Glutamatergic neuron (in vitro differentiated cells): ENCODE results near the gene RAB30. TPM values are rescaled to one million over a fixed set of nuclear protein-coding genes. Genes with fewer than 3 reads are reported as not detected.
"Not testable (repeated sequence)": the region's sequence is repeated elsewhere in the genome, so short reads cannot be mapped to it uniquely, and the experiment has no call there.

Source experiments
- DNase-seq: peaks from one replicate; pipeline ENCODE4 v3.0.0; 2022
- H3K27ac Mint-ChIP-seq: one replicate; pipeline ENCODE4 v1.8.0; 2020; ENCODE audit warnings: mild to moderate bottlenecking, mixed read lengths, inconsistent platforms; ENCODE audit not compliant: unreplicated experiment
- H3K27me3 Mint-ChIP-seq: one replicate; pipeline ENCODE4 v1.8.0; 2020; ENCODE audit warnings: mild to moderate bottlenecking, moderate library complexity, mixed read lengths, inconsistent platforms; ENCODE audit not compliant: unreplicated experiment
- H3K36me3 Mint-ChIP-seq: one replicate; pipeline ENCODE4 v1.8.0; 2020; ENCODE audit warnings: mild to moderate bottlenecking, mixed read lengths, inconsistent platforms; ENCODE audit not compliant: unreplicated experiment
- H3K4me1 Mint-ChIP-seq: one replicate; pipeline ENCODE4 v1.8.0; 2020; ENCODE audit warnings: mild to moderate bottlenecking, low read depth, mixed read lengths, inconsistent platforms; ENCODE audit not compliant: unreplicated experiment
- H3K4me3 Mint-ChIP-seq: one replicate; pipeline ENCODE4 v1.8.0; 2020; ENCODE audit warnings: mild to moderate bottlenecking, mixed read lengths, inconsistent platforms; ENCODE audit not compliant: unreplicated experiment
- H3K9me3 Mint-ChIP-seq: one replicate; pipeline ENCODE4 v1.8.0; 2020; ENCODE audit warnings: mild to moderate bottlenecking, moderate library complexity, mixed read lengths, inconsistent platforms; ENCODE audit not compliant: unreplicated experiment
- total RNA-seq: library from RNA; stranded (reverse); fragmentation: NEBNext Ultra II Directional; extraction: Animal tissue kit (Norgen Biotek cat#: 25700); gene quantifications from one replicate; pipeline ENCODE4 v1.2.1, GENCODE V29; 2021; ENCODE audit not compliant: unreplicated experiment
- TF ChIP-seq, protein P1 (sequence below): fragments of 200-600 bp; sonication (generic); IDR thresholded peaks from one replicate; pipeline ENCODE4 v1.5.0; 2021; ENCODE audit not compliant: partially characterized antibody, unreplicated experiment

The RAB30 gene
- total RNA-seq, 1 donor from 2014 or later: 59.4 TPM

DNA sequence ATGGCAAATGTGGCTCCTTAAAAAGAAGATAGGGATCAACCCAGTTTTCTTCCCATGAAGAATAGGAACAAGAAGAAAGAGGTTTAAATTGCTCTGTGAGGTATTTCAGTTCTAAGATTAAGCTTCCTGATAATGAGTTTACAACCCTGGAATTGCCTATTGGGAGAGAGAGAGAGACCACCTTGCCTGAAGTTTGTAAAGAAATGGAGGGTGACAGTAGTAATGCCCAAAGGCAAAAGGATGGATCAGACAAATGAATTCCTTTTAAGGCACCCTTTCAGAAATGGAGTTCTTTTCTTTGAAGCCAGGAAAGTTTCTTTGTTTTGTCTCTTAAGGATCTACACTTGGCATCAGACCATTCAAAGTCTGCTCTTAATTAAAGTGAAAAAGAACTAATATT, 95.8 kb downstream of the RAB30 start:
- Mint-ChIP-seq H3K27ac (no peak overlapping the region), H3K27me3 (no peaks in the 10 kb centered on the region), H3K4me3 (no peak overlapping the region), H3K36me3 (no peaks in the 10 kb centered on the region), H3K4me1 (peaks cover 3% of the 10 kb centered on the region), H3K9me3 (peaks cover 2% of the 10 kb centered on the region)
- no peak for DNase-seq
- TF ChIP-seq, protein P1, sequence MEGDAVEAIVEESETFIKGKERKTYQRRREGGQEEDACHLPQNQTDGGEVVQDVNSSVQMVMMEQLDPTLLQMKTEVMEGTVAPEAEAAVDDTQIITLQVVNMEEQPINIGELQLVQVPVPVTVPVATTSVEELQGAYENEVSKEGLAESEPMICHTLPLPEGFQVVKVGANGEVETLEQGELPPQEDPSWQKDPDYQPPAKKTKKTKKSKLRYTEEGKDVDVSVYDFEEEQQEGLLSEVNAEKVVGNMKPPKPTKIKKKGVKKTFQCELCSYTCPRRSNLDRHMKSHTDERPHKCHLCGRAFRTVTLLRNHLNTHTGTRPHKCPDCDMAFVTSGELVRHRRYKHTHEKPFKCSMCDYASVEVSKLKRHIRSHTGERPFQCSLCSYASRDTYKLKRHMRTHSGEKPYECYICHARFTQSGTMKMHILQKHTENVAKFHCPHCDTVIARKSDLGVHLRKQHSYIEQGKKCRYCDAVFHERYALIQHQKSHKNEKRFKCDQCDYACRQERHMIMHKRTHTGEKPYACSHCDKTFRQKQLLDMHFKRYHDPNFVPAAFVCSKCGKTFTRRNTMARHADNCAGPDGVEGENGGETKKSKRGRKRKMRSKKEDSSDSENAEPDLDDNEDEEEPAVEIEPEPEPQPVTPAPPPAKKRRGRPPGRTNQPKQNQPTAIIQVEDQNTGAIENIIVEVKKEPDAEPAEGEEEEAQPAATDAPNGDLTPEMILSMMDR: no peak

- DNase-seq: no peak
- TF ChIP-seq, protein P1: no peak
- H3K36me3 Mint-ChIP-seq: no peaks in the 10 kb centered on the region
- H3K9me3 Mint-ChIP-seq: peaks cover 2% of the 10 kb centered on the region
- H3K27me3 Mint-ChIP-seq: no peaks in the 10 kb centered on the region
- no peak overlapping the region for H3K27ac Mint-ChIP-seq
- peaks cover 3% of the 10 kb centered on the region for H3K4me1 Mint-ChIP-seq
- H3K4me3 Mint-ChIP-seq: no peak overlapping the region
Observed at GRCh38 chr11:82974851-82975250, 96.8 kb downstream of the RAB30 start.

DNA sequence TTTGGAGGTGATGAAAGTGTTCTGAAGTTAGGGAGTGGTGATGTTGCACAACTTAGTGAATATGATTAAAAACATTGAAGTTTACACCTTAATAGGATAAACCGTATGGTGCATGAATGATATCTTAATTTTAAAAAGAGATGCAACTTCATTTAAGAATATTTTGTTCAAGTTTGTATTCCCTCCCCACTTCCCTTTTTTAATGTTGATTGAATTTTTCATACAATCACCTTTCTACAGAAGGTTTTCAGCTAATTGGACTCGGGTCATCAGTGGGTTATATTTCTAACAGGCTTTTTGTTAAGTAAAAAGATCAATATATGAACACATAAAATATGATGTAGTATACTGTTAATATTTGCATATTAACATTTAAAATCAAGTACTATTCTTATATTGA, 97.6 kb downstream of the RAB30 start:
- no peaks in the 10 kb centered on the region for H3K36me3 Mint-ChIP-seq
- no peak overlapping the region for H3K4me3 Mint-ChIP-seq

GRCh38 chr11:82972103-82972502, 99.6 kb downstream of the RAB30 start:
- H3K27ac Mint-ChIP-seq: no peak overlapping the region
- DNase-seq: no peak
- no peaks in the 10 kb centered on the region for H3K27me3 Mint-ChIP-seq
- H3K9me3 Mint-ChIP-seq: no peaks in the 10 kb centered on the region
- TF ChIP-seq, protein P1: no peak
- H3K4me3 Mint-ChIP-seq: no peak overlapping the region
- peaks cover 3% of the 10 kb centered on the region for H3K4me1 Mint-ChIP-seq
- H3K36me3 Mint-ChIP-seq: no peaks in the 10 kb centered on the region

More for the DNA sequence above, 97.6 kb downstream of the RAB30 start:
- no peak for DNase-seq
- Mint-ChIP-seq H3K9me3 (peaks cover 2% of the 10 kb centered on the region), H3K27me3 (no peaks in the 10 kb centered on the region), H3K4me1 (peaks cover 3% of the 10 kb centered on the region), H3K27ac (no peak overlapping the region)
- TF ChIP-seq, protein P1: no peak

DNA sequence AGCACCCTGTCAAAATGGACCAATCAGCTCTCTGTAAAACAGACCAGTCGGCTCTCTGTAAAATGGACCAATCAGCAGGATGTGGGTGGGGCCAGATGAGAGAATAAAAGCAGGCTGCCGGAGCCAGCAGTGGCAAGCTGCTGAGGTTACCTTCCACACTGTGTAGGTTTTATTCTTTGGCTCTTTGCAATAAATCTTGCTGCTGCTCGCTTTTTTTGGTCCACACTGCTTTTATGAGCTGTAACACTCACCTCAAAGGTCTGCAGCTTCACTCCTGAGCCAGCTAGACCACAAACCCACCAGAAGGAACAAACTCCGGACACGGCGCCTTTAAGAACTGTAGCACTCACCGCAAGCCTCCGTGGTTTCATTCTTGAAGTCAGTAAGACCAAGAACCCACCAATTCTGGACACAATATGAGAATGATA, 100.2 kb downstream of the RAB30 start:
- H3K9me3 Mint-ChIP-seq, H3K36me3 Mint-ChIP-seq, H3K4me3 Mint-ChIP-seq, H3K4me1 Mint-ChIP-seq, H3K27ac Mint-ChIP-seq, H3K27me3 Mint-ChIP-seq, DNase-seq: not testable (repeated sequence)

- H3K4me3 Mint-ChIP-seq, H3K9me3 Mint-ChIP-seq, H3K4me1 Mint-ChIP-seq, DNase-seq, H3K36me3 Mint-ChIP-seq, H3K27me3 Mint-ChIP-seq, H3K27ac Mint-ChIP-seq: not testable (repeated sequence)
Observed at GRCh38 chr11:82970507-82971083, 101.1 kb downstream of the RAB30 start.
